AG04450 (cell line): ENCODE data around the gene ZBTB7C. TPM values are rescaled to one million over a fixed set of nuclear protein-coding genes. Genes with fewer than 3 reads are reported as not detected.

ENCODE experiments used
- CTCF ChIA-PET: fragments of 300-600, 350-600 bp; formaldehyde crosslinking; extraction: SDS; loops from one replicate; lab custom pipeline; 2022; ENCODE audit warnings: antibody characterized with exemption, inconsistent platforms; lab: Charles Lee
- POLR2A ChIA-PET: fragments of 350-600 bp; formaldehyde crosslinking; extraction: SDS; loops from one replicate; lab custom pipeline; 2021; ENCODE audit warnings: antibody characterized with exemption, inconsistent platforms; lab: Yijun Ruan, JAX
- DNase-seq: peaks from one replicate; pipeline ENCODE4 v3.0.0-alpha.2; 2011; ENCODE audit warnings: low read depth, low spot score
- H3K27ac ChIP-seq: one replicate; pipeline ENCODE4 v1.5.1; 2012; ENCODE audit warnings: low read depth, low read length, control low read depth
- H3K27me3 ChIP-seq: one replicate; pipeline ENCODE4 v1.6.0; 2012; ENCODE audit warnings: low read length; ENCODE audit not compliant: control insufficient read depth, insufficient read depth
- H3K4me3 ChIP-seq: 2 replicates; pipeline ENCODE4 v1.5.1; 2011; ENCODE audit warnings: mild to moderate bottlenecking, low read depth, low read length, control low read depth
- H3K9me3 ChIP-seq: 2 replicates; pipeline ENCODE4 v1.5.1; 2012; ENCODE audit warnings: low read length; ENCODE audit not compliant: control insufficient read depth, insufficient read depth
- polyA plus RNA-seq: library from polyadenylated mRNA; depleted of rRNA; stranded (reverse); fragments of >200 nt; gene quantifications from 2 replicates; pipeline ENCODE4 v1.2.3, GENCODE V29; 2011
- TF ChIP-seq, protein P1 (sequence below): IDR thresholded peaks from 2 replicates; pipeline ENCODE4 v1.5.1; 2011; ENCODE audit warnings: low read depth, low read length, control low read depth, inconsistent platforms

ZBTB7C gene
- polyA plus RNA-seq, 1 experiment = not detected

GRCh38 chr18:48348739-48349138 lies 60.4 kb downstream of the ZBTB7C start:
- no peak for DNase-seq
- POLR2A ChIA-PET = no interaction called here
- Histone ChIP-seq H3K27ac (no peak overlapping the region), H3K27me3 (peaks cover 15% of the 10 kb centered on the region), H3K4me3 (no peak overlapping the region), H3K9me3 (no peaks in the 10 kb centered on the region)
- CTCF ChIA-PET = no interaction called here
- TF ChIP-seq, protein P1, sequence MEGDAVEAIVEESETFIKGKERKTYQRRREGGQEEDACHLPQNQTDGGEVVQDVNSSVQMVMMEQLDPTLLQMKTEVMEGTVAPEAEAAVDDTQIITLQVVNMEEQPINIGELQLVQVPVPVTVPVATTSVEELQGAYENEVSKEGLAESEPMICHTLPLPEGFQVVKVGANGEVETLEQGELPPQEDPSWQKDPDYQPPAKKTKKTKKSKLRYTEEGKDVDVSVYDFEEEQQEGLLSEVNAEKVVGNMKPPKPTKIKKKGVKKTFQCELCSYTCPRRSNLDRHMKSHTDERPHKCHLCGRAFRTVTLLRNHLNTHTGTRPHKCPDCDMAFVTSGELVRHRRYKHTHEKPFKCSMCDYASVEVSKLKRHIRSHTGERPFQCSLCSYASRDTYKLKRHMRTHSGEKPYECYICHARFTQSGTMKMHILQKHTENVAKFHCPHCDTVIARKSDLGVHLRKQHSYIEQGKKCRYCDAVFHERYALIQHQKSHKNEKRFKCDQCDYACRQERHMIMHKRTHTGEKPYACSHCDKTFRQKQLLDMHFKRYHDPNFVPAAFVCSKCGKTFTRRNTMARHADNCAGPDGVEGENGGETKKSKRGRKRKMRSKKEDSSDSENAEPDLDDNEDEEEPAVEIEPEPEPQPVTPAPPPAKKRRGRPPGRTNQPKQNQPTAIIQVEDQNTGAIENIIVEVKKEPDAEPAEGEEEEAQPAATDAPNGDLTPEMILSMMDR = no peak

- ChIA-PET POLR2A (no interaction called here), CTCF (no interaction called here)
- TF ChIP-seq, protein P1 = no peak
- Histone ChIP-seq H3K9me3 (no peaks in the 10 kb centered on the region), H3K27me3 (peaks cover 15% of the 10 kb centered on the region), H3K4me3 (no peak overlapping the region), H3K27ac (no peak overlapping the region)
- DNase-seq = no peak
Measured at GRCh38 chr18:48347756-48348326, 61.3 kb downstream of the ZBTB7C start.

DNA sequence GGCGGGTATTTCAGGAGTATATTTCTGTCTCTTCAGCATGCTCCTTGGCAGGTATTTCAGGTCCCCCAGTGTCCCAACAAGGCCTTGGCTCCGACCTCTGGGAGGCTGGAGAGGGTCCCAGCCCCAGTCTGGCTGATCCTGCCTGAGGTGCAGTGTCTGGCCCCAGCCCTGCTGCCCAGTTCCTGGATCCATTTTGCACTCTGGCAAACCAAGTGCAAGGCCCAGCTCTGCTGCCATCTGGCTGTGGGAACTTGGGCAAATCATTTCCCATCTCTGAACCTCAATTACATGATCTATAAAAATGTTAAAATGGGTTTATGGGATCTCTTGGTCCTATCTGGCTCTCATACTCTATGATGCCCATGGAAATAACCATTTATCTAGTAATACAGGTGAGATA lies 63.6 kb downstream of the ZBTB7C start:
- ChIA-PET POLR2A (no interaction called here), CTCF (no interaction called here)
- TF ChIP-seq, protein P1 = peak; percentile 39
- Histone ChIP-seq H3K9me3 (no peaks in the 10 kb centered on the region), H3K27me3 (peaks cover 21% of the 10 kb centered on the region), H3K27ac (no peak overlapping the region), H3K4me3 (no peak overlapping the region)
- DNase-seq = no peak

GRCh38 chr18:48342581-48342980 lies 66.6 kb downstream of the ZBTB7C start:
- no peak for DNase-seq

DNA sequence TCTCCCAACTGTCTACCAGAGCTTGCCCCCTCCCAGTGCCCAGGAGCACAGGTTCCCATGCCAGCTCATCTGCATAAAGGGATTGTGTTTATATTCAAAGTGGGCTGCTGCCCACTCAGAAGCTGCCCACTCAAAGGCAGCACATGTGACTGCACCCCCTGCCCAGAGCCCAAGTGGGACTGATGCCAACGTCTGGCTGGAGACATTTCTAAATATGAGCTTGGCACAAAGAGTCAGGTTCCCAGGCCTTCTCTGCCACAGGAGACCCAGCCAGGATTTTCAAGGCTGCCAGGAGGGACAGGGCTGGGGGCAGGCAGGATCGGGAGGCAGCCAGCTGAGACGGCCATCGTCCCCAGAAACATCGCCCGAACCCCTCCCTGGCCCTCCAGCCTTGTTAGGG lies 67.1 kb downstream of the ZBTB7C start:
- H3K27me3 ChIP-seq = peaks cover 19% of the 10 kb centered on the region
- CTCF ChIA-PET = interaction anchor here (1.7 kb wide), 1 partner anchor 105 kb away, joined by 4 read pairs; no protein-coding TSS in a partner anchor
- H3K9me3 ChIP-seq = no peaks in the 10 kb centered on the region
- POLR2A ChIA-PET = no interaction called here
- TF ChIP-seq, protein P1 = no peak
- H3K4me3 ChIP-seq = no peak overlapping the region
- no peak for DNase-seq
- no peak overlapping the region for H3K27ac ChIP-seq

More at GRCh38 chr18:48342581-48342980, 66.6 kb downstream of the ZBTB7C start:
- Histone ChIP-seq H3K9me3 (no peaks in the 10 kb centered on the region), H3K27me3 (peaks cover 22% of the 10 kb centered on the region), H3K4me3 (no peak overlapping the region), H3K27ac (no peak overlapping the region)
- CTCF ChIA-PET = interaction anchor here (1.7 kb wide), 1 partner anchor 105 kb away, joined by 4 read pairs; no protein-coding TSS in a partner anchor
- TF ChIP-seq, protein P1 = no peak
- POLR2A ChIA-PET = no interaction called here
